Naive thymus-derived CD4-positive, alpha-beta T cell (primary cell): ENCODE measurements around the gene CEMP1. TPM values are rescaled to one million over a fixed set of nuclear protein-coding genes. Genes with fewer than 3 reads are reported as not detected.

Experiments
- ATAC-seq: fragments of 150-1000 bp; cut with Tn5 transposase; 2 replicates; pipeline ENCODE4 v1.10.0; 2021; ENCODE audit warnings: mild to moderate bottlenecking, moderate library complexity
- CTCF ChIA-PET: fragments of 350-600 bp; sonication (Branson Sonifier 250); formaldehyde crosslinking; loops from one replicate; lab custom pipeline; 2021; ENCODE audit warnings: antibody characterized with exemption; lab: Charles Lee
- POLR2A ChIA-PET: fragments of 350-600 bp; sonication (Branson Sonifier 250); formaldehyde crosslinking; loops from one replicate; lab custom pipeline; 2021; ENCODE audit warnings: antibody characterized with exemption, inconsistent platforms; lab: Charles Lee
- DNase-seq, 9 donors: peaks; one replicate each; pipeline versions ENCODE4 v3.0.0 to v3.0.0-alpha.2; 2020 to 2022; ENCODE audit warnings: mixed read lengths in 1 of 9
- H3K27ac ChIP-seq: one replicate; pipeline ENCODE4 v1.7.0; 2013; ENCODE audit warnings: mild to moderate bottlenecking, low read depth, low read length, moderate library complexity
- H3K27me3 ChIP-seq, 2 donors: one replicate each; pipeline ENCODE4 v1.7.0; 2013; ENCODE audit warnings: low read length in 2 of 2, mild to moderate bottlenecking in 2 of 2, moderate library complexity in 2 of 2; ENCODE audit not compliant: control insufficient read depth in 2 of 2, insufficient read depth in 2 of 2
- H3K36me3 ChIP-seq, 3 experiments: 1 replicate in 2 of 3; 2 replicates in 1 of 3; pipeline ENCODE4 v1.7.0; 2013; ENCODE audit warnings: low read length in 3 of 3, mild to moderate bottlenecking in 3 of 3, moderate library complexity in 1 of 3; ENCODE audit not compliant: insufficient read depth in 3 of 3, control insufficient read depth in 2 of 3
- H3K4me1 ChIP-seq, 2 donors: one replicate each; pipeline ENCODE4 v1.7.0; 2013; ENCODE audit warnings: low read length in 2 of 2, mild to moderate bottlenecking in 2 of 2, moderate library complexity in 1 of 2; ENCODE audit not compliant: control insufficient read depth in 2 of 2, insufficient read depth in 2 of 2
- H3K4me3 ChIP-seq: 2 replicates; pipeline ENCODE4 v1.7.0; 2013; ENCODE audit warnings: mild to moderate bottlenecking, low read length
- H3K9me3 ChIP-seq, 3 experiments: 1 replicate in 2 of 3; 2 replicates in 1 of 3; pipeline ENCODE4 v1.7.0; 2013; ENCODE audit warnings: low read length in 3 of 3; ENCODE audit not compliant: control insufficient read depth in 2 of 3
- H3K27ac Mint-ChIP-seq, 9 donors: one replicate each; pipeline ENCODE4 v1.8.0; 2020 to 2022; ENCODE audit warnings: mixed read lengths in 9 of 9, mild to moderate bottlenecking in 8 of 9, moderate library complexity in 5 of 9, inconsistent platforms in 2 of 9
- H3K27me3 Mint-ChIP-seq, 5 donors: one replicate each; pipeline ENCODE4 v1.8.0; 2021 to 2022; ENCODE audit warnings: mixed read lengths in 5 of 5, mild to moderate bottlenecking in 1 of 5
- H3K36me3 Mint-ChIP-seq, 5 donors: one replicate each; pipeline ENCODE4 v1.8.0; 2020 to 2022; ENCODE audit warnings: mixed read lengths in 5 of 5, mild to moderate bottlenecking in 3 of 5, inconsistent platforms in 1 of 5
- H3K4me1 Mint-ChIP-seq, 7 donors: one replicate each; pipeline ENCODE4 v1.8.0; 2020 to 2022; ENCODE audit warnings: mixed read lengths in 7 of 7, mild to moderate bottlenecking in 3 of 7, inconsistent platforms in 1 of 7
- H3K4me3 Mint-ChIP-seq, 10 donors: one replicate each; pipeline ENCODE4 v1.8.0; 2020 to 2022; ENCODE audit warnings: mild to moderate bottlenecking in 10 of 10, mixed read lengths in 10 of 10, moderate library complexity in 6 of 10, inconsistent platforms in 2 of 10
- H3K9me3 Mint-ChIP-seq, 11 donors: one replicate each; pipeline ENCODE4 v1.8.0; 2020 to 2022; ENCODE audit warnings: mixed read lengths in 11 of 11, mild to moderate bottlenecking in 4 of 11, inconsistent platforms in 1 of 11, moderate library complexity in 1 of 11
- intact Hi-C, 2 donors: fragments of 100-400 bp; cut with micrococcal nuclease; formaldehyde crosslinking; loops; one replicate each; pipeline ENCODE4 v1.15.1; 2023
- polyA plus RNA-seq, 2 donors: library from polyadenylated mRNA; unstranded; fragments of 300-500 nt; fragmentation: Illumina TruSeq; gene quantifications; one replicate each; pipeline ENCODE4 v1.2.3, GENCODE V29; 2021
- total RNA-seq, 6 experiments: library from RNA in 5 of 6; stranded (reverse) in 5 of 6; gene quantifications; 1 replicate in 5 of 6; 2 replicates in 1 of 6; pipeline ENCODE4 v1.2.3 and lab custom pipeline; 2021 to 2026

Gene CEMP1
- total and polyA plus RNA-seq, 7 experiments from 2014 or later = 1.4 to 7.3 (median 3.3) TPM; not detected in 2

DNA sequence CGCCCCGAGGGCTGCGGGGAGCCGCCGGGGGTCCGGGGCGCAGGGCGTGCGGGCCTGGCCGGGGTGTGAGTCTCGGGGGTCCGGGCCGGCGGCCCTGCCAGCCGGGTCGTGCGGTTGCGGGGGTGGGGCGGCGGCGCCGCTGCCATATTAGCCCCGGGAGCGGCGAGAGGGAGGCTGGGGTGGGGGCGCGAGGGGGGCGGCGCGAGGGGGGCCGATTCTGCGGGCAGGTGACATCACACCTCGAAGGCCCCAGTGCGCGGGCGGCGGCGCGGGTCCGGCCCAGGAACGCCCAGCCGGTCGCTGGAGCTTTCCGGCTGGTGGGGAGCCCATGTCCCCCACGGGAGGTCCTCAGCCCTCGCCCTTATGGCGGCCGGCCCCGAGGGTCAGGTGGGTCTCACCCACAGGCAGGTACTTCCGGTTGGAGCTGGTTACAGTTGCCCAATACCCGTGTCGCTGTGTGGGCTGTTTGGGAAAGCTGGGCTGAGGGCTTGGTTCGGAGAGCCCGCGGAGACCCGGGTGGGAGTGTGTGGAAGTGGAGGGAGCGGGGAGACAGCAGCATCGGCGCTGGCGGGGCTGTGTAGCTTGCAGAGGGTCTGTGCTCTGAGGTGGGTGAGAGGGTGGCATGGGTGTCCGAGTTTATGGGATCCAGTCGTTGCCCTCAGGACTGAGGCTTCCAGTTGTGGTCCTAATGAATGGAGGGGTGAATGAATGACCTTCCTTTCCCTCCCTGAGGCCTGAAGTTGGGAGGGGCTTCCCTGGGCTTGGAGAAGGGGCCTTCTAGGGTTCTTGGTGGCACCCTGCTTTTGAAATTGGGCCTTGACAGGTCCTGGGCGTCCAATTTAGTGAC is 16.7 kb downstream of the CEMP1 start:
- H3K27ac ChIP-seq = peak overlapping the region; percentile 100
- POLR2A ChIA-PET = interaction anchor here (0.6 to 5.2 kb wide), 14 partner anchors 12 to 733 kb away, joined by 3 to 83 read pairs (median 4); partner anchors contain the start of genes CEMP1, KCTD5, PDPK1 and RPS2
- H3K27me3 ChIP-seq = no peaks in the 10 kb centered on the region
- intact Hi-C loops = loop anchor here (5.0 to 10.0 kb wide), 4 partner anchors 290 to 1022 kb away; partner anchors contain the start of genes E4F1 (in 1 of the 2), RPS2 (in 1 of the 2) and TELO2 (in 1 of the 2)
- H3K4me3 ChIP-seq = peak overlapping the region; percentile 71
- H3K4me1 ChIP-seq = peaks cover 31 to 53% of the 10 kb centered on the region in 2 donors
- Mint-ChIP-seq H3K27ac (peak overlapping the region; percentile 90 to 98 (median 96)), H3K4me3 (peak overlapping the region; percentile 85 to 94 (median 90)), H3K4me1 (peaks cover 41 to 64% (median 56%) of the 10 kb centered on the region in 7 donors), H3K27me3 (peaks cover 0 to 3% (median 0%) of the 10 kb centered on the region in 5 donors), H3K9me3 (no peaks in the 10 kb centered on the region), H3K36me3 (peaks cover 0 to 5% (median 3%) of the 10 kb centered on the region in 5 donors)
- peak in 3 of 9 donors; percentile 32 to 49 (median 34) for DNase-seq
- peak; percentile 0 for ATAC-seq
- CTCF ChIA-PET = interaction anchor here (0.6 kb wide), 3 partner anchors 29 to 1023 kb away, joined by 3 to 7 read pairs (median 6); no protein-coding TSS in a partner anchor
- H3K9me3 ChIP-seq = no peaks in the 10 kb centered on the region
- H3K36me3 ChIP-seq = peaks cover 0 to 20% (median 5%) of the 10 kb centered on the region in 3 experiments

DNA sequence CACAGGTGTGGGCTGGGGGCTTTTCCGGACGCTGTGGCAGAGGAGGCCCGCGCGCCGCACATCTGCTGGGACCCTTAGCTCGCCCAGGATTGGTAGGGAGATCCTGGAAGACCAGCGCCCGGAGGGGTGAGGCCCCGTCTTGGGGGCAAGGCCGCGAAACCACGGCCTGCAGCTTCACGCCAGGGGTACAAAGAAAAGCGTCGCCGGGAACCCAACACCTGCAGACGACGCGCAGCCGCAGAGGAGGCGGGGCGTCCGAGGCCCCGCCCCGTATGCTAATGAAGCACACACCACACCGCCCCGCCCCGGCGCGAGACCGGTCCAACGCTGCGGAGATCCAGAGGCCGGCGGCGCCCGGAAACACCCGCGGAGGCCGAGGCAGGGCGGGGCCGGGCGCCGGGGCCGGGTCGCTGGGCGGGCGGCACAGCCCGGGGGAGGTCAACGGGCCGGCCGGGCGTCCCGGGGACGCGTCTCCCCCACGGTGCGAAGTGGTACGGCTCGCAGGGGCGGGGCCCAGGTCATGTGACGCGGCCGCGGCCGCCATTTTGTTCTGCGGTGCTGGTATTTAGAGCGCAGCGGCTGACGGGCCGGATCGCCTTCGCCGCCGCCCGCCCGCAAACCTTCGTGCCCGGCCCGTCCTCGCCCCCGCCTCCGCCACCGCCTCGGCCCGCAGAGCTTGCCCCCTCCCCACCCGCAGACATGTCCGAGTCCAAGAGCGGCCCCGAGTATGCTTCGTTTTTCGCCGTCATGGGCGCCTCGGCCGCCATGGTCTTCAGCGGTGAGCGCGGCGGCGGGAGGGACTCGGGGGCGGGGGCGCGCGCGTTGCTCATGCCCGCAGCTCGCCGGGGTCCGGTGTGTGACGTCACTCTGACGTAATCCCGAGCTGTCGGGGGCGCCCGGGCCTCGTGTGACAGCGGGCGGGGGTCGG is 17.5 kb downstream of the CEMP1 start, which contains the start of gene ATP6V0C:
ATP6V0C (plus strand) TSS at position 548 of the 928 bp plus-strand sequence; CDS start at position 700, 152 bp downstream.
- H3K4me1 ChIP-seq = peaks cover 31 to 44% of the 10 kb centered on the region in 2 donors
- peaks cover 36 to 60% (median 48%) of the 10 kb centered on the region in 7 donors for H3K4me1 Mint-ChIP-seq

GRCh38 chr16:2512735-2513404 is 18.3 kb downstream of the CEMP1 start:
- Histone ChIP-seq H3K9me3 (no peaks in the 10 kb centered on the region), H3K4me3 (peak overlapping the region; percentile 60), H3K36me3 (peaks cover 0 to 15% (median 0%) of the 10 kb centered on the region in 3 experiments), H3K27ac (peak overlapping the region; percentile 100), H3K4me1 (peaks cover 31 to 37% of the 10 kb centered on the region in 2 donors), H3K27me3 (no peaks in the 10 kb centered on the region)
- intact Hi-C loops = loop anchor here (1.0 to 10.0 kb wide), 9 partner anchors 19 to 1021 kb away; partner anchors contain the start of genes RNPS1 (in 2 of the 2), CCNF (in 1 of the 2), E4F1 (in 1 of the 2) and MSRB1 (in 1 of the 2)
- Mint-ChIP-seq H3K4me3 (peak overlapping the region; percentile 85 to 94 (median 88)), H3K27me3 (peaks cover 0 to 3% (median 0%) of the 10 kb centered on the region in 5 donors), H3K4me1 (peaks cover 36 to 59% (median 42%) of the 10 kb centered on the region in 7 donors), H3K9me3 (no peaks in the 10 kb centered on the region), H3K36me3 (peaks cover 0 to 5% (median 3%) of the 10 kb centered on the region in 5 donors), H3K27ac (peak overlapping the region; percentile 90 to 98 (median 95))
- POLR2A ChIA-PET = interaction anchor here (0.5 to 5.2 kb wide), 13 partner anchors 11 to 1696 kb away, joined by 3 to 83 read pairs (median 5); partner anchors contain the start of genes CEMP1, MLST8, PDPK1 and PGP
- CTCF ChIA-PET = interaction anchor here (0.5 to 0.9 kb wide), 2 partner anchors 9 to 20 kb away, joined by 3 read pairs; no protein-coding TSS in a partner anchor
- DNase-seq = no peak
- no peak for ATAC-seq

More for the DNA sequence above, 17.5 kb downstream of the CEMP1 start, which contains the start of gene ATP6V0C:
- peak within 1 kb of the TSS; percentile 85 to 94 (median 91) for H3K4me3 Mint-ChIP-seq
- H3K36me3 Mint-ChIP-seq = peaks cover 0 to 5% (median 3%) of the 10 kb centered on the region in 5 donors
- peaks cover 0 to 15% (median 0%) of the 10 kb centered on the region in 3 experiments for H3K36me3 ChIP-seq
- peak within 1 kb of the TSS; percentile 100 for H3K27ac ChIP-seq
- intact Hi-C loops = loop anchor here (1.0 to 10.0 kb wide), 9 partner anchors 19 to 1021 kb away; partner anchors contain the start of genes RNPS1 (in 2 of the 2), CCNF (in 1 of the 2), E4F1 (in 1 of the 2) and MSRB1 (in 1 of the 2)
- peak within 1 kb of the TSS; percentile 71 for H3K4me3 ChIP-seq
- no peaks in the 10 kb centered on the region for H3K9me3 Mint-ChIP-seq
- no peaks in the 10 kb centered on the region for H3K27me3 ChIP-seq
- H3K9me3 ChIP-seq = no peaks in the 10 kb centered on the region
- DNase-seq (peak; percentile 89 to 98 (median 94)), ATAC-seq (peak; percentile 87)
- H3K27ac Mint-ChIP-seq = peak within 1 kb of the TSS; percentile 90 to 98 (median 96)
- ChIA-PET CTCF (interaction anchor here (0.6 to 0.9 kb wide), 3 partner anchors 19 to 373 kb away, joined by 3 to 7 read pairs (median 3); no protein-coding TSS in a partner anchor), POLR2A (interaction anchor here (0.5 to 5.2 kb wide), 18 partner anchors 12 to 1697 kb away, joined by 3 to 83 read pairs (median 3); partner anchors contain the start of genes CEMP1, KCTD5, PDPK1 and PGP)
- H3K27me3 Mint-ChIP-seq = peaks cover 0 to 3% (median 0%) of the 10 kb centered on the region in 5 donors

DNA sequence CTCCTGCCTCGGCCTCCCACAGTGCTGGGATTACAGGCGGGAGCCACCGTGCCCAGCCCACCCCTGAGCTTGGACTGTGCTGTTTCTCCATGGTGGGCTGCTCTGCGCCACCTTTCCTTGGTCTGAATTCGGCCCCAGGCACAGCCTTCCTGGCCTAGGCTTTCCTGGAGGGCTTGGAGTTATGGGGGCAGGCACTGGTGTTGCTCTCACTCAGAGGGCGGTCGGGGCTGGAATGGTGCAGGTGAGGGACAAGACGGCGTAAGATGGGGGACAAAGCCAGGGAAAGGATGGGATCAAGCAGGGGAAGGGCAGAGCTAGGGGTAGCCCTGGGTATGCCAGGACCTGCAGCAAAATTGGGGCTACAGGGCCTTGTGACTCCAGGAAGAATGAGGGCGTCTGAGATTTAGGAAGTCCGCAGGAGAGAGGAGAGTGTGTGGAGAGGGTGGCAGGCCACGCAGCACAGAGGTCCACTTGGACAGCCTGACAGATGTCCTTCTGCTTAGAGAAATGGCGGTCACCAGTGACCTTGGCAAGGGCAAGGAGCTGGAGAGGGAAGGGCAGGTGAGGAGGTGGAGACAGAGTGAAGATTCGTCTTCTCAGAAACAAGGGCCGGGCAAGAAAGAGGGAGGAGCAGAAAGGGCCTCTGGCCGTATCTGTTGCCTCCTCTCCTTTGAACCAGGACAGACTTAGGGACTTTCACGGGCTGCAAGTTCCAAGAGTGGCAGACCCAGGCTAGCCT is 19.0 kb downstream of the CEMP1 start:
- H3K4me1 ChIP-seq = peaks cover 28 to 30% of the 10 kb centered on the region in 2 donors
- peaks cover 0 to 3% (median 0%) of the 10 kb centered on the region in 5 donors for H3K27me3 Mint-ChIP-seq
- H3K27me3 ChIP-seq = no peaks in the 10 kb centered on the region
- H3K4me3 ChIP-seq = no peak overlapping the region
- H3K9me3 Mint-ChIP-seq = no peaks in the 10 kb centered on the region
- peaks cover 0 to 5% (median 3%) of the 10 kb centered on the region in 5 donors for H3K36me3 Mint-ChIP-seq
- peaks cover 31 to 53% (median 35%) of the 10 kb centered on the region in 7 donors for H3K4me1 Mint-ChIP-seq
- H3K4me3 Mint-ChIP-seq = peak overlapping the region; percentile 40 to 94 (median 88)
- peak overlapping the region; percentile 90 to 98 (median 95) for H3K27ac Mint-ChIP-seq
- H3K27ac ChIP-seq = no peak overlapping the region
- H3K9me3 ChIP-seq = no peaks in the 10 kb centered on the region
- intact Hi-C loops = loop anchor here (5.0 to 10.0 kb wide), 4 partner anchors 287 to 1020 kb away; partner anchors contain the start of genes E4F1 (in 1 of the 2), RPS2 (in 1 of the 2) and TELO2 (in 1 of the 2)
- peaks cover 0 to 13% (median 0%) of the 10 kb centered on the region in 3 experiments for H3K36me3 ChIP-seq
- DNase-seq (peak in 1 of 9 donors; percentile 9), ATAC-seq (no peak)
- ChIA-PET CTCF (interaction anchor here (1.5 kb wide), 1 partner anchor 20 kb away, joined by 4 read pairs; no protein-coding TSS in a partner anchor), POLR2A (interaction anchor here (0.6 to 5.2 kb wide), 4 partner anchors 21 to 730 kb away, joined by 3 to 83 read pairs (median 18); partner anchors contain the start of genes CEMP1, MLST8, PDPK1 and SPSB3)
